GM23248 (cell line): ENCODE data around the gene WBP2.

Source experiments
- EZH2 ChIP-seq: fragments of 200-600 bp; sonication (generic); IDR thresholded peaks from 2 replicates; pipeline ENCODE4 v1.6.1; 2018; ENCODE audit warnings: antibody characterized with exemption, mild to moderate bottlenecking; ENCODE audit not compliant: insufficient read depth, poor library complexity, severe bottlenecking
- EZH2phosphoT487 ChIP-seq: fragments of 200-600 bp; sonication (generic); IDR thresholded peaks from 2 replicates; pipeline ENCODE4 v1.6.1; 2018; ENCODE audit warnings: antibody characterized with exemption, moderate library complexity, mild to moderate bottlenecking, low read depth; ENCODE audit not compliant: insufficient read depth

- TF ChIP-seq EZH2 (no peak), EZH2phosphoT487 (no peak)
Observed at GRCh38 chr17:75854881-75855309, 240 bp downstream of the WBP2 start.
